A673 (cell line): ENCODE measurements around the gene GSG1L2.

ENCODE experiments used
- CTCF ChIP-seq: fragments of 300-800, 200-600 bp; sonication (generic); conservative IDR thresholded peaks from 2 replicates; pipeline ENCODE4 v1.5.1; 2017; ENCODE audit warnings: low read depth, mild to moderate bottlenecking, antibody characterized with exemption, low read length, moderate library complexity, mixed read lengths
- EZH2 ChIP-seq: fragments of 200-600 bp; sonication (generic); IDR thresholded peaks from 2 replicates; pipeline ENCODE4 v1.6.1; 2017; ENCODE audit warnings: borderline replicate concordance, low read depth, mild to moderate bottlenecking, mixed read lengths, antibody characterized with exemption, low read length; ENCODE audit not compliant: poor library complexity, severe bottlenecking

GRCh38 chr17:9769036-9769695 lies 52.7 kb downstream of the GSG1L2 start:
- TF ChIP-seq CTCF (no peak), EZH2 (no peak)
